GM19240 (cell line): ENCODE results near the gene FABP1.

ENCODE experiments used
- DNase-seq: peaks from one replicate; pipeline ENCODE4 v3.0.0; 2011; ENCODE audit warnings: low spot score; ENCODE audit not compliant: insufficient read length

Gene FABP1

GRCh38 chr2:88127888-88128653 is at the start of gene FABP1:
Gene FABP1, minus strand, starts transcription at chr2:88128062. Its CDS starts 45 bp downstream, at chr2:88128017.
- no peak for DNase-seq

GRCh38 chr2:88177556-88177955 is 49.7 kb upstream of the FABP1 start:
- DNase-seq, result no peak

GRCh38 chr2:88176352-88176984 is 48.6 kb upstream of the FABP1 start:
- DNase-seq, result no peak

- DNase-seq, result no peak
Measured at GRCh38 chr2:88172882-88173281, 45.0 kb upstream of the FABP1 start.

GRCh38 chr2:88171966-88172365 is 44.1 kb upstream of the FABP1 start:
- DNase-seq, result no peak

GRCh38 chr2:88170472-88170892 is 42.6 kb upstream of the FABP1 start:
- DNase-seq, result no peak

GRCh38 chr2:88168386-88168785 is 40.5 kb upstream of the FABP1 start:
- DNase-seq, result no peak

- no peak for DNase-seq
Measured at GRCh38 chr2:88167740-88168139, 39.9 kb upstream of the FABP1 start.

- DNase-seq, result no peak
Measured at GRCh38 chr2:88165332-88166003, 37.6 kb upstream of the FABP1 start.

GRCh38 chr2:88161446-88162244 is 33.8 kb upstream of the FABP1 start:
- no peak for DNase-seq

- DNase-seq, result no peak
Measured at GRCh38 chr2:88160517-88160916, 32.7 kb upstream of the FABP1 start.

GRCh38 chr2:88159955-88160415 is 32.1 kb upstream of the FABP1 start:
- DNase-seq, result peak; percentile 29

- DNase-seq, result no peak
Measured at GRCh38 chr2:88159481-88159880, 31.6 kb upstream of the FABP1 start.

GRCh38 chr2:88148929-88149438 is 21.1 kb upstream of the FABP1 start:
- no peak for DNase-seq

- DNase-seq, result no peak
Measured at GRCh38 chr2:88147145-88147544, 19.3 kb upstream of the FABP1 start.

GRCh38 chr2:88146590-88146989 is 18.7 kb upstream of the FABP1 start:
- DNase-seq, result no peak

GRCh38 chr2:88144914-88145497 is 17.1 kb upstream of the FABP1 start:
- DNase-seq, result no peak

- no peak for DNase-seq
Measured at GRCh38 chr2:88144271-88144670, 16.4 kb upstream of the FABP1 start.

GRCh38 chr2:88141952-88142351 is 14.1 kb upstream of the FABP1 start:
- no peak for DNase-seq

GRCh38 chr2:88139804-88140203 is 11.9 kb upstream of the FABP1 start:
- no peak for DNase-seq

- DNase-seq, result no peak
Measured at GRCh38 chr2:88139203-88139702, 11.4 kb upstream of the FABP1 start.
